ENCODE results near the gene TRAF2.

- TF ChIP-seq GATA2 (IDR thresholded peaks at IDR 0.05; ENCODE audit: low read depth, low read length) (no peak), GATA3 (IDR thresholded peaks at IDR 0.05; ENCODE audit: low read depth, low read length) (no peak)
These were observed 69.1 kb downstream of the TRAF2 start for GRCh38 chr9:136955202-136955942.

Data from SH-SY5Y (cell line).